Fibroblast of skin of right quadriceps (primary cell): ENCODE data around the gene PPDPF.

Source experiments
- DNase-seq: peaks from one replicate; pipeline ENCODE4 v3.0.0-alpha.2; 2013

PPDPF gene

DNA sequence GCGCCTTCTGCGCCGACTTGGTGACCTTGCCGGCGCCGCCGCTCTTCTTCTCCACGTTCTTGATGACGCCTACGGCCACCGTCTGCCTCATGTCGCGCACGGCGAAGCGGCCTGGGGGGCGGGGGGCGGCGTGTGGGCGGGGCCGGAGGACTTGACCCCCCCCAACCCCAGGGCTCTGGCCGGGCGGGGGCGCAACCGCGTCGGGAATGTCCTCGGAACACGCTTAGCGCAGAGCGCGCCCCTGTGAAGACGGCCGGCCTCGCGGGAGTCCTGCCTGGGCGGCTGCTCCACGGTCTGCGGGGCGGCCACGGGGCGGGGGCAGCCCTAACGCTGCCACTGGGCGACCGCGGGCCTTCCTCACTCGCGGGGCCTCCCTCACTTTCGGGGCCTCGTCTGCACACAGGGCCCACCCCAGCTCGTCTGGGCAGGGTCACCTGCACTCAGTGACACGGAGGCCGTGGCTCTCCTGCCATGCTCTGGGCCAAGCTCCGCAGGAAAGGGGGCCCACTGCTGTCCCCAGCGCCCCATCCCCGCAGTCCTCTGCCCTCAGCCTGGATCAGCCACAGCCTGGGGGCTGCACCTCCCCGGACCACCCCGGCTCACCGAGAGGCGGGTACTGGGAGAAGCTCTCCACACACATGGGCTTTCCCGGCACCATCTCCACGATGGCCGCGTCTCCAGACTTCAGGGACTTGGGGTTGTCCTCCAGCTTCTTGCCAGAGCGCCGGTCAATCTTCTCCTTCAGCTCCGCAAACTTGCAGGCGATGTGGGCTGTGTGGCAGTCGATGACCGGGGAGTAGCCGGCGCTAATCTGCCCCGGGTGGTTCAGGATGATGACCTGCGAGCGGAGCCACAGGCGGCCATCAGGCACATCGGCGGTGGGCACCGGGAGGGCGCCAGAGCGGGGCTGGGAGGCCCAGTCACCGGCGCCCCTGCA lies 32.0 kb upstream of the PPDPF start:
- DNase-seq: no peak

DNA sequence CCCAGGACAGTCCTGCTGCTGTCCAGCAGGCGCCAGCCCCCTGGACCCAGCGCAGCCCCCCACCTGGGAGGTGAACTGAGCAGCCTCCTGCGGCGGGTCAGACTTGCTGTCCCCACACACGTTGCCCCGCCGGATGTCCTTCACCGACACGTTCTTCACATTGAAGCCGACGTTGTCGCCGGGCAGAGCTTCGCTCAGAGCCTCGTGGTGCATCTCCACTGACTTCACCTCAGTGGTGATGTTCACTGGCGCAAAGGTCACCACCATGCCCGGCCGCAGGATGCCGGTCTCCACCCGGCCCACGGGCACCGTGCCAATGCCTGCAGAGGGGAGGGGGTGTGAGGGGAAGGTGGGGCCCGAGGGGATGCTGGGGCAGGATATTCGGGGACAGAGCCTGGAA lies 30.1 kb upstream of the PPDPF start:
- DNase-seq: no peak

DNA sequence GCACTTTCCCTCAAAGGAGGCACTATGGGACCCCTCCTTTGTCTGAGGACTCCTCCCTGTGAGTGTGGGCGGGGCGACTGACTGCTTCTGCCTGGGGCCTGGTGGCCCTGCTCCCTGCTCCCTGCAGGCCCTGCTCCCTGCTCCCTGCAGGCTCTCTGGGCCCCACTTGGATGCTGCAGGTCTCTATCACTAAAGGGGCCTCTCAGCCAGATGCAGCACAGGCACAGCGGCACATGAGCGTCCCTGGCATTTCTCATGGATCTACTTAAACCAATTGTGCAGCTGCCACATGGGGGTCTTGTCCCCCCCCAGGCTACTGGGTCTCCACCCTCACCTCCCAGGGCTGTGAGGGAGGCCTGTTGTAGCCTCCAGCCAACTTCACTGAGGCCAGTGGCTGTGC lies 29.5 kb upstream of the PPDPF start:
- no peak for DNase-seq

DNA sequence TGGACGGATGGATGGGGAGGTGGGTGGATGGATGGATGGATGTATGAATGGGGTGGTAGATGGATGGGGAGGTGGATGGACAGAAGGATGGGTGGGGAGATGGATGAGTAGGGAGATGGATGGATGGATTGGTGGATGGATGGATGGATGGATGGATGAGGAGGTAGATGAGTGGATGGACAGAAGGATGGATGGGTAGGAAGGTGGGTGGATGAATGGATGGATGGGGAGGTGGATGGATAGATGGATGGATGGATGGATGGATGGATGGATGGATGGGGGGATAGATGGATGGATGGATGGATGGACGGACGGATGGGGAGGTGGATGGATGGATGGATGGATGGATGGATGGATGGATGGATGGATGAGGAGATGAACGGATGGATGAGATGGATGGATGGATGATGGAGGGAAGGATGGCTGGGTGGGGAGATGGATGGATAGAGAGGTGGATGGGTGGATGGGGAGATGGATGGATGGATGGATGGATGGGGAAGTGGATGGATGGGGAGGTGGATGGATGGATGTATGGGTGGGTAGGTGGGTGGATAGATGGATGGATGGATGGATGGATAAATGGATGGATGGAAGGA lies 28.8 kb upstream of the PPDPF start:
- no peak for DNase-seq

DNA sequence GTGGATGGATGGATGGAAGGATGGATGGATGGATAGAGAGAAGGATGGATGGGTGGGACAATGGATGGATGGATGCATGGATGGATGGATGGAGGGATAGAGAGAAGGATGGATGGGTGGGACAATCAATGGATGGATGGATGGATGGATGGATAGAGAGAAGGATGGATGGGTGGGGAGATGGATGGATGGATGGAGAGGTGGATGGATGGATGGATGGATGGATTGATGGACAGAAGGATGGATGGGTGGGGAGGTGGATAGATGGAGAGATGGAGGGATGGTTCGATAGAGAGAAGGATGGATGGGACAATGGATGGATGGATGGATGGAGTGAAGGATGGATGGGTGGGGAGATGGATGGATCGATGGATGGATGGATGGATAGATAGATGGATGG lies 28.0 kb upstream of the PPDPF start:
- no peak for DNase-seq

DNA sequence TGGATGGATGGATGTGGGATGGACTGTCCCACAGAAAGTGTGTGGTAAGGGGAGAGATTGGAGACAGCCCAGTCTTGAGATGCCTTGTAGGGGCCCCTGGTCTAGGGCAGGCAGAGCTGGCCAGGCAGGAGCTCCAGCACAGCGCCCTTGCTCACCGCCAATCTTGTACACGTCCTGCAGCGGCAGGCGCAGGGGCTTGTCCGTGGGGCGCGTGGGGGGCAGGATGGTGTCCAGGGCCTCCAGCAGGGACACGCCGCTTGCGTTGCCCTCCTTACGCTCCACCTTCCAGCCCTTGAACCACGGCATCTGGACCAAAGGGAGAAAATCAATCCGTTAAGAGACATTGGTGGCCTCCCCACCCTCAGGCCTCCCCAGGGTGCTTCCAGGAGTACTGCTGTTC lies 27.6 kb upstream of the PPDPF start:
- DNase-seq: no peak

DNA sequence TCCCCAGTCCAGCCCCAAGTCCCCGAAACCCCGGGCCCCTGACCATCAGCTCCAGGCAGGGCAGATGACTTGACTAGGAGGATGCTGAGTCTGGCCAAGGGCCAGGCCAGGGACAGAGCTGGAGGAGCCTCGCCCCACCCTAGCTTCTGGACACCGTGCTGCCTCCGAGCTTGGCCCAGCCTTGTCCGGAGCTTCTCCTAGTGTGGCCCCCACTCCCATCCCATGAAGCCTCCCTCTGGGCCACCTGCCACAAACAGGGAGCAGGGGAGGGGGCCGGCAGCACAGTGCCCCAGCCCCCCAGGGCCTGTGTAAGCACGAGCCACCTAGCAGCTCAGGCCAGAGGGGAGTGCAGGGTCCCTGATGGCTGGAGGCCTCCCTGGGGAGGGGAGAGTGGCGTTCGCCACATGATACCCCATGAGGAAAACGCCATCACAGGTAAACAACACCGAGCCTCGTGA lies 27.0 kb upstream of the PPDPF start:
- DNase-seq: no peak

DNA sequence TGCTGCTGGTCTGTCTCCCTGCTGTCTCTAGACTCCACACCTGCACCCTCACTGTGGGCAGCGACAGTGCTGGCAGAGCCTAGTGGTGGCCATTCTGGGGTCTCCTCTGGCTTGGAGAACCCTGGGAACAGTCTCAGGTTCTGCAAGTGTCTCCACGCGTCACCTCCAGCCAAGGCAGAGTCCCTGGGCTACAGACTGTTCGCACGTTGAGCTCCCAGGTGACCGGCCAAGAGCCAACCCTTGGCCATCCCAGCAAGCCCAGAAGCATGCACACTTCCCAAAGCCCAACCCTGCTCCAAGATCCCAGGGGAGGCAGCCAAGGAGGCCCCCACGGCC lies 26.5 kb upstream of the PPDPF start:
- DNase-seq: no peak

DNA sequence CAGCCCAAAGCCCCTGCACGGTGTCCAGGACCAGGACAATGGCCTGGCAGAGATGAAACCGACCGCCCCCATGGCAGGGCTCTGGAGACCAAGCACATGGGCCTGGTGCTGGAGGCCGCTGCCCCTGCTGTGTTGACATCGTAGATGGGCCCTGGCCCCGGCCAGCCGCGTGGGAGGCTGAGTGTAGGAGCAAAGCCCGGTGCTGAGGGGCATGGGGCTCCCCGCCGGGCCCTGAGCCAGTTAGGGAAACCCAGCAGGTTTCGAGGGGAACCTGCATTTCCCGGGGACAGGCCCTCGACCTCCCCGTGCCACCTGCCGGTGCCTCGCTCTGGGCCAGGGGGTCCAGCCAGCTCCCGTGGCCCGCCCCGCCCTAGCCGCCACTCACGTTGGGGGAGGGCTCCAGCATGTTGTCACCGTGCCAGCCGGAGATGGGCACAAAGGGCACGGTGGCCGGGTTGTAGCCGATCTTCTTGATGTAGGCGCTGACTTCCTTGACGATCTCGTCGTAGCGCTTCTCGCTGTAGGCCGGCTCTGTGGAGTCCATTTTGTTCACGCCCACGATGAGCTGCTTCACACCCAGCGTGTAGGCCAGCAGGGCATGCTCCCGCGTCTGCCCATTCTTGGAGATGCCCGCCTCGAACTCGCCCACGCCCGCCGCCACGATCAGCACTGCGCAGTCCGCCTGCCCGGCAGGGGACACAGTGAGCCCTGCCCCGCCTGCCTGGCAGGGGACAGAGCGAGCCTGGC lies 26.0 kb upstream of the PPDPF start:
- no peak for DNase-seq

DNA sequence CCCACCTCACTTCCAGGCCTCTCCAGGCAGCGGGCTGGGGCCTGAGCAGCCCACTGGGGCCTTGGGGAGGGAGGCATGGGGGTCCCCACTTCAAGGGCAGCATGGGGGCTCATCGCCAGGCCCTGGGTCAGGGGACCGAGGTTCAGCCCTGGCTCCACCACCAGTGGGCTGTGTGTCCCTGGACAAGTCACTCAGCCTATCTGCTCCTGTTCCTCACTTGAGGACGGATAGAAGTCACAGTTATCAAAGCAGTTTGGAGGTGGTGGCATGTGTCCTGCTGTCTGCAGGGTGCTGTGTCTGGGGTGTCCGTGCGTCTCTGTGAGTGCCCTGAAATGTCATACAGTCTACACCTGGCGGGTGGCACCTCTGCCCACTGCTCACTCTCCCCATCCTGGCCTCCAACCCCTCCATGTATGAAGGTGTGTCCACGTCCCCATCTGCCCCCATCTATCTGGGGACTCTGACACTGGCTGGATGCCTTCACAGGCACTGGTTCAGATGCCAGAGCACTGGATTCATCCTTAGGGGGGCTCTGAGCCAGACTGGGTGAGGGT lies 25.3 kb upstream of the PPDPF start:
- DNase-seq: no peak

DNA sequence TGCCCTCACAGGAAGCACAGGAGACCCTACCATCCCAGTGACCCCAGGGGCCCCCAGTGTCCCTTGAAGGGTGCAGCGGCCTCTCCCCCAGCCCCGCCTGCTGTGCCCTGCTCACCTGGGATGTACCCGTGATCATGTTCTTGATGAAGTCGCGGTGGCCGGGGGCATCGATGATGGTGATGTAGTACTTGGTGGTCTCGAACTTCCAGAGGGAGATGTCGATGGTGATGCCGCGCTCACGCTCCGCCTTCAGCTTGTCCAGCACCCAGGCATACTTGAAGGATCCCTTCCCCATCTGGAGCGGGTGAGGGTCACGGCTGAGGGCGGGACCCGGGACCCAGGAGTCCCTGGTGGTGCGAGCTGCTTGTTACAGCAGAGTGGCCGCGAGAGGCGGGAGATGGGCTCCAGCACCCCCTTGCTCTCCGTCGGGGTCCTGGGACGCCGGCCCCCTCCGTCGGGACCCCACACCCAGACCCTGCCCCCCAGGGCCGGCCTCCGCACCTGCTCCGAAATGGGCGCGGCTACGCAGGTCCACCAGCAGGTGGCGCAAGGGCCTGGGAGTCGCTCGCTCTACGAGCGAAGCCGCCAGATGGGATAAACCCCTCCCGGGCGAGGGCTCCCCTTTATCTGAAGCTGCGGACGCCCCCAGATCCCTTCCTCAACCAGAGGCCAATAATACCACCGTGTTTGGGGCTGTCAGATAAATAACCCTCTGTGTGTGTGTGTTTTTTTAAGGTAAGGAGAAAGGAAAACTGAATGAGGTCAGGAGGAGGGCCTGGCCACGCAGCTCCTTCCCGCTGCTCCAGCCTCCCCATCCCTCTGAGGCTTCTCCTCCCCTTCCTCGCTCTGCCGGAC lies 24.6 kb upstream of the PPDPF start:
- DNase-seq: peak; percentile 28

DNA sequence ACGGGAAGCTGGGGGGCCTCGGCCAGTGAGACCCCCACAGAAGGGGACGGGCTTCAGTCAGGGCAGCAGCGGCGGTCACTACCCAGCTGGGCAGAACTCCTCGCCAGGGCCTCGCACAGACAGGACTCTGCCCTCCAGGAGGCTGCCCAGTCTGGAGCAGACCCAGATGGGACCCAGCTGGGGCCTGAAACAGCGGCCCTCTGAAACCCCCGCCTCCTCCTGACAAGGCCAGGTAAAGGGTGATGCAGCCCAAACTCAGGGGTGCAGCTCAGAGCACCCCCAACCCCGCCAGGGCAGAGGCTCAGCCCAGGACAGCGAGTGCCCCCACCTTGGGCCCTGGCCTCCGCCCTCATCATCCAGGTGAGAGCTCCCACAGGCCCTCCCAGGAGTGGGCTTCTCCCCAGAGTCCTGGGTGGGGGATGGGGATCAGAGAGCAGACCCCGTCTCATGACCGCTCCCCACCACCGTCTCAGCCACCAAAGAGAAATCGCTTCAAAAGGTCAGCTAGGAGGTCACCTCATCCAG lies 23.9 kb upstream of the PPDPF start:
- DNase-seq: no peak

DNA sequence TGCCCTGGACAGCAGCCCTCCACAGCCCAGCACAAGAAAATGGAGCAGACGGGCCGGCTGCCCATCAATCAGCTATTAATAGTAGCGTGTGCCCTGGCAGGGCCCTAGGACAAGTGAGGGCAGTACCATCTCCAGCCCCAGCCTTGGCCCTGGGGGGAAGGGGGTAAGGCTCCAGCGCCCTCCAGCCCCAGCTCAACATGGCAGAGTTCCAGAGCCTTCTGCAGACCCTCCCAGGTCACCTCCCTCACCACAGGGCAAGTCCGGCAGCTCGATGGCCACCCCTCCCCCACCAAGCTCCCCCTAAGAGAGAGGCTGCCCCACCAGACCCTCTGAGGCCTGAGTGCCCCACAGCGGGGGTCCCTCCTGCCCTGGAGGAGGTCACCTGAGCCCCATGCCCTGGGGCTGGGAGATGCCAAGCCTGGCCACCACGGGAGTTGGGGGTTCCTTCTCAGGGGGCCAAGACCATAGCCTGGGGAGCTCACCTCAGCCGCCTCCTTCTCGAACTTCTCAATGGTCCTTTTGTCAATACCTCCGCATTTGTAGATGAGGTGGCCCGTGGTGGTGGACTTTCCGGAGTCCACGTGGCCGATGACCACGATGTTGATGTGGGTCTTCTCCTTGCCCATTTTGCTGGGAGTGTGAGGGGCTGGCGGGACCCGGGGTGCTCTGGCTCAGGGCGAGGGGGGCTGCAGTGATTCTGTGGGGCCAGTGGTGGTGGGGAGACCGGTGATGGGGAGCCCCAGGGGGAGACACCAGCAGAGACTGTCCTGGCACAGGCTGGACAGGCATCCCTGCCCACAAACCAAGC lies 23.2 kb upstream of the PPDPF start:
- DNase-seq: no peak

DNA sequence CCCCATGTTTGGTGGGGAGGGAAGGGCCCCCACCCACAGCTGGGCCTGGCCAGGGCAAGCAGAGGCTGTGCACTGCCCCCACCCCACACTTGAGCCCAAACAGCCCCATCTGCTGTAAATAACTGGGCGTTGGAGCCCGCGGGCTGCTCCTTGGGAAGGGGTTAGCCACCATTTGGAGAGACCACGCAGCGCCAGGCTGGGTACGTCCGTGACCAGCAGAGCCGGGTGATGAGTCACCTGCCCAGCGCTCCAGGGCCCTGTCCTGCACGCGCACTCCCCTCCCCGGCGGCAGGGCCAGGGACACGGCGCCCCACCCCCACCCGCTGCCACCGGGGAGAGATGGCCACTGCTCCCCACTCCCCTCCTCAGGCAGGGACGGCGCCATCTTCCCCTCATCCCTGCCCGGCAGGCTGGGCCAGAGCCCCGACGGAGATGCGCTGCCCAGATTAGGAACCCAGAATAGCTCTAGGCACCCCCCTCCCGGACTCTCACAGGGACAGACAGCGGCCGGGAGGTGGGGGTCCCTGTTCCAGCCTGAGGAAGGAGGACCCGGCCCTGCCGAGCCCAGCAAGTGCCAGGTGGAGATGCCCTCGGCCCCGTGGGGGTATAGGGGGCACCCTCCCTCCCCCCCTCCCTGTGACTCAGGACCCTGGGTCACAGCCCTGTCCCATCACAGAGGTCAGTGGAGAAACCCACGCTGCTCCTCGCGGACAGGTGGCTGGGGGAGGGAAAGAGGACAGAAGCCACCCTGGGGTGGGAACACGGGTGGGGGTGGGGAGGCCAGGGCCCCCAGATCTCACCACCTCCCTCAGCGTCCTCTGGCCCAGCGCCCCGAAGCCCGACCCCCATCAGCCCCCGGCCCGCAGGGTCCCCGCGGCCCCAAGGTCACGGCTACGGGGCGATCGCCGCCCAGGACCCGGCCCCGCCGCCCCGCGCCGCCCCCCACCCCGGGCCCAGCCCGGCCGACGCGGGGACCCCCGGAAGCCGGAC lies 22.3 kb upstream of the PPDPF start:
- DNase-seq: no peak

DNA sequence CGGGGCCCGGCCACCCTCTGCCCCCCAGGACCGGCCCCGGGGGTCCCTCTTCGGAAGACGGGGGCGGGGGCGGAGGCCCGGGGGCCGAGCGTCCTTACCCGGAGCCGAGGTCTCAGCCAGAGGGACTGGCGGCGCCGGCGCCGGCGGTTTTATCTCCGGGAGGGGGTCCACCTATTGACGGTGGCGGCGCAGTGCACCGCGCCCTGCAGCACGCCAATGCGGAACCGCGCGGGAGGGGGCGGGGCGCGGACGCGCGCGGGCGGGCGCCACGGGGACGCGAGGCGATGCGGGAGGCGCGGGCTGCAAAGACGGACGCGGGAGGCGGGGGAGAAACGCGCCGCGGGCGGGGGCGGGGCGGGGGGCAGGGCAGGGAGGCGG lies 21.6 kb upstream of the PPDPF start, which contains the start of gene EEF1A2:
Gene EEF1A2, minus strand, starts transcription at position 124 of the 378 bp plus-strand sequence. CDS start 1,320 bp downstream, outside the sequence.
- no peak for DNase-seq

DNA sequence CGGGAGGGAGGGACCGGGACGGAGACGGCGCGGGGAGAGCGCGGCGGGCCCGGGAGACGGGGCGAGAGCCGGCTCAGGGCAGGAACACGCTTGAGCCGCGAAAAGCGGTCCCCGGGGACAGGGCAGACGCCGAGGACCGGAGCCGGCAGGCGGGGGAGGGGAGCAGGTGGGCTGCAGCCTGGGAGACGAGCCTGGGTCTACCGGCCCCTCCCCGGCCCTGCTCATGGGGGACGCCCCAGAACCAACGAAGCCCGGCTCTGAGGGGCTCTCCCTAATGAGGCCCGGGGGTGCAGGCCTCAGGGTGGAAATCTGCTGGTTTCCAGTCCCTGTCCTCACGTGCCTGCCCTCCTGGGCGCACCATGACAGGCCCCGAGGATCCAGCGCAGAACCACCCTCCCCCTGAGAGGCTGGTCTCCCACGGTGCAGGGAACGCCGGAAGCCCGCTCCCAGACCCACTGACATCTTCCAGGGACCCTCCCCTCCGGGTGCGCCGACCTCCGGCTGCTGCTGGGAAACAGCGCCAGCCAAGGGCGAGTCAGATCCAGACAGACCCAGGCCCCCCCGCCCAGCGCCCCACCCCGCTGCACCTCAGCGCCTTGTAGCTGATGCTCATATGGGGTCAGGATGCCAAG lies 21.1 kb upstream of the PPDPF start:
- DNase-seq: no peak

DNA sequence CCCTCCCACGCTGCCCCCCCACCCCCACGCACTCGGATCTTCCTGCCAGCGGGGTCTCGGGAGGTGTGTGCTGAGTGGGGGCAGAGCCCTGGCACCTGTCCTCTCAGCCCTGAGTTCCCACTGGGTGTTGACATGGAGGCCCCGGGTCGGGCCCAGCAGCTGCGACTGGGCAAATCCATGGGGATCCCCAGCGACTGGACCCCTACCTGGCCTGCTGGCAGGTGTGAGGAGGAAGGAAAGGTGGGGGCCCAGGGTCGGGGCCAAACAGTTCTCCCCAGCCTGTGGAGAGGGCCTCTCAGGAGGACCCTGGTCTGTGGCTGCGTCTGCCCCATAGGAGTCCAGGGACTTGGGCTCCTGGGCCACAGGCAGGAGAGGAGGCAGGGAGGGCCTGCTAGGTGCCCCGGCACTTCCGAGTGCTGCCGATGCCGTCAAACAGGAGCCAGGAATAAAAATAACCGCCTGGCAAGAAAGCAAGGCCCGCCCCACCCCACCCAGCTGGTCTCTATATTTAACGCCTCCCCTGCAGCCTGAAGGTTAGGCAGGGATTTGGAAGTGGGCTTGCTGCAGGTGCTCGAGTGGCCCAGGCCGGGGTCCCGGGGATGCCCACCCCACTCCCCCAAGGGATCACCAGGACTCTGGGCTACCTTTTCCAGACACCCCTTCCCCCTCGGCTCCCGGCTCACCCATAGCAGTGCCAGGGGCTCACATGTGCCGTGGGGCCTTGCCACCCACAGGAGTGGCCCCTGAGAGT lies 20.2 kb upstream of the PPDPF start:
- no peak for DNase-seq

DNA sequence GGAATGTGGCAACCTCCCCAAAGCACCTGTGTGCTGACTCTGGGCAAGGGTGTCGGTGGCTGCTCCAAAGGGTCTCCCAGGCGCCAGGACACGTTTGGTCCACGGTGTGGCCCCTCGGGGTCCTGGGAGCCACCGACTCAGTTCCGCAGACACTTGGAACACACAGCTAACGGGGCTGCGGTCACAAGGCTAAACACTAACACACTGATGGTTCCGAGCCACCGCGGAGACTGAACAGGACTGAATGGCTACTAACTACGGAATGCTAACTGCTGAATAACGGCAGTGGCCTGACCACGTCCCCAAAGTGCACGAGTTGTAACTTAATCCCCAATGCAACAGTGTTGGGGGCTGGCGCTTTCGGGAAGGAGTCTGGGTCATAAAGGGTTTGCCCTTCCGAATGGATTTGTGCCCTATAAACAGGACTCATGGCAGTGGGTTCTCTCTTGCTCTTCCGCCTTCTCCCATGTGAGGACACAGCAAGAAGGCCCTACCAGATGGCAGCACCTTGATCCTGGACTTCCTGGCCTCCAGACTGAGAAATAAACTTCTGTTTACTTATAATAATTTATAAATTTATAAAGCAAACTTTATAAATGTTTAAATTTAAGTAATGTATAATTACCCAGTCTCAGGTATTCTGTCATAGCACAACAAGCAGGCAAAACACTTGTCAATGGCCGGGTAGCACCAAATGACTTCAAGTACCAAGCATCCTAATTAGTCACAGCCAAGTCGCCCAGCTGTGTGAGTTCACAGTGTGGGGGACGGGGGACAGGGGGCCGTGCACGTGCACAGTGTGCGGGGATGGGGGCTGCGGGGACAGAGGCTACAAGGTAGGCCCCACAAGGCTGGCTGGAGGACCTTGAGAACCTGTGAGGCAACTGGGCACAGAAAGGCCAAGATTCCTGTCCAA lies 19.4 kb upstream of the PPDPF start:
- no peak for DNase-seq
